Measurements from ENCODE around the gene TMEM131.
A peak's percentile ranks its signal among the peaks of the same experiment; 100 is the strongest.
"Not testable (repeated sequence)": the region's sequence is repeated elsewhere in the genome, so short reads cannot be mapped to it uniquely, and the experiment has no call there.

TMEM131 gene

GRCh38 chr2:97953853-97954252, 41.9 kb downstream of the TMEM131 start:
- DNase-seq = no peak

- DNase-seq = no peak
These were observed 43.4 kb downstream of the TMEM131 start for GRCh38 chr2:97952357-97952756.

GRCh38 chr2:97951155-97951680, 44.5 kb downstream of the TMEM131 start:
- DNase-seq = no peak

GRCh38 chr2:97950329-97951154, 45.2 kb downstream of the TMEM131 start:
- no peak for DNase-seq

- DNase-seq = no peak
These were observed 46.8 kb downstream of the TMEM131 start for GRCh38 chr2:97948926-97949325.

- DNase-seq = no peak
These were observed 50.0 kb downstream of the TMEM131 start for GRCh38 chr2:97945791-97946190.

GRCh38 chr2:97936881-97937280, 58.9 kb downstream of the TMEM131 start:
- DNase-seq = no peak

- peak; percentile 48 for DNase-seq
These were observed 59.5 kb downstream of the TMEM131 start for GRCh38 chr2:97936199-97936598.

GRCh38 chr2:97935719-97936161, 60.0 kb downstream of the TMEM131 start:
- DNase-seq = no peak

- no peak for DNase-seq
These were observed 62.6 kb downstream of the TMEM131 start for GRCh38 chr2:97932975-97933662.

- DNase-seq = no peak
These were observed 63.9 kb downstream of the TMEM131 start for GRCh38 chr2:97931858-97932225.

GRCh38 chr2:97931118-97931857, 64.5 kb downstream of the TMEM131 start:
- no peak for DNase-seq

GRCh38 chr2:97928591-97928990, 67.2 kb downstream of the TMEM131 start:
- no peak for DNase-seq

- no peak for DNase-seq
These were observed 68.8 kb downstream of the TMEM131 start for GRCh38 chr2:97926946-97927345.

GRCh38 chr2:97924194-97924593, 71.6 kb downstream of the TMEM131 start:
- no peak for DNase-seq

- DNase-seq = no peak
These were observed 75.9 kb downstream of the TMEM131 start for GRCh38 chr2:97919858-97920257.

GRCh38 chr2:97918818-97919217, 76.9 kb downstream of the TMEM131 start:
- no peak for DNase-seq

GRCh38 chr2:97917668-97918067, 78.1 kb downstream of the TMEM131 start:
- not testable (repeated sequence) for DNase-seq

- DNase-seq = no peak
These were observed 81.0 kb downstream of the TMEM131 start for GRCh38 chr2:97914691-97915213.

GRCh38 chr2:97913846-97914245, 81.9 kb downstream of the TMEM131 start:
- no peak for DNase-seq

- DNase-seq = no peak
These were observed 83.7 kb downstream of the TMEM131 start for GRCh38 chr2:97911922-97912575.

GRCh38 chr2:97911206-97911921, 84.4 kb downstream of the TMEM131 start:
- no peak for DNase-seq

Data from NCI-H1417 treated with DMSO at 0.1 percent for 48 hours (cell line).